HG03280 (cell line): Measurements from ENCODE around the gene C1orf159.

Experiments used
- ATAC-seq: cut with Tn5 transposase; IDR thresholded peaks from one replicate; pipeline ENCODE4 v1.9.1; 2021; ENCODE audit warnings: mild to moderate bottlenecking, moderate library complexity; ENCODE audit not compliant: unreplicated experiment

C1orf159 gene

DNA sequence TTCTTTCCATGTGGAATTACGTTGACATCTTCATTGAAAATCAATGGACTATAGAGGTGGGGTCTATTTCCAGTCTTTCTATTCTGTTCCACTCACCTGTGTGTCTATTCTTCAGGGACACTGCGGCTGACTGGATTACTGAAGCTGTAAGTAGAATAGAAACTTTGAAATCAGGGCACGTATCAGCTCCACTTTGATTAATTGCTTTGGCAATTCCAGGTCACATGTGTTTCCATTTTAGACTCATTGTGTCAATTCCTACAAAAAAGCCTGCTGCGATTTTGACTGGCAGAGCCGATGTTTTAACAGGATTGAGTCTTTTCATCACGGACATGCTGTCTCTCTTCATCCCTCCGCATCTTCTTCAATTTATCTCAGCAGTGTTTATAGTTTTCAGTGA, 20.9 kb downstream of the C1orf159 start:
- no peak for ATAC-seq

DNA sequence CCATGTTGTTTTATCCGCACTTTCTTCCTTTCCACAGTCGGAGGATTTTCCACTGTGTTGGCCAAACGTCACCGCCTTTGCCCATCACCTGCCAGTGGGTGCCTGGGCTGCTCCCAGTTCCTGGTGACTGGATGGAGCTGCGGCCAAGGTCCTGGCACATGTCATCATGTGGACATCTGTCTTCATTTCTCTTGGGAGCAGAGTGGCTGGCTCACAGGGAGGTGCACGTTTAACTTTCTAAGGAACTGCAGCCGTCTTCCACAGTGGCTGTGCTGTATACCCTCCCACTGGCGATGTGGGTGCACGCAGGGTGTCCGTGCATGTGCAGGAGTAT, 22.3 kb downstream of the C1orf159 start:
- no peak for ATAC-seq

GRCh38 chr1:1092894-1093609, 22.8 kb downstream of the C1orf159 start:
- no peak for ATAC-seq

DNA sequence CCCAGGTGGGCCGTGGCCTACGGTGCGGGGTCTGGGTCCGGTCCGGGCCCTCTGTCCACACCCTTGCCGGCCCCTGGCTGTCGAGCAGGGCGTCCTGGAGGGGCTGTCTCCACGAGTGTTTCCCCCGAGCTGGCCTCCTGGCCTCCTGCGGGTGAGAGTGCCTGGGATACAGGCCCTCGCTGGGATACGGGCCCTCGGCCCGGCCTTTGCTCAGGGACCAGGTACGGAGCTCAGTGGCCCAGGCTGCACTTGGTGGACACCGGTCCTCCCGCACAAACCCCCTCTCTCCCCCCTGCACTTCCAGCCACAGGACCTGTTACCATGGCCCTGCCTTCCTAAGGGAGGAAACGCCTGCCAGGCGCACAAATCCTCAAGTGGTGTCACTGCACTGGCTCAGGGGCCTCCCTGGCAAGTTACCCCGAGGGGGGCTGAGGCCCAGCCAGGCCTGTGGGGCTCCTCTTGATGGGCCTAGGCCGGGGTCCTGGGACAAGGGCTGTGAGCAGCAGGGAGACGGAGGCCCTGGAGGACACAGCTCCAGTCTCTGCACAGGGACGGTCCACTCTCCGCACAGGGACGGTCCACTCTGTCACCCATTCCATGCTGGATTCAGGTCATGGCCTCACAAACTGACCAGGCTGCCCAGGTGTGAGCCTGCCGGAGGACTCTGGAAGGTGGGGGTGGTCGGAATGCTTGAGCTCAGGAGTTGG, 23.6 kb downstream of the C1orf159 start:
- ATAC-seq, result no peak

DNA sequence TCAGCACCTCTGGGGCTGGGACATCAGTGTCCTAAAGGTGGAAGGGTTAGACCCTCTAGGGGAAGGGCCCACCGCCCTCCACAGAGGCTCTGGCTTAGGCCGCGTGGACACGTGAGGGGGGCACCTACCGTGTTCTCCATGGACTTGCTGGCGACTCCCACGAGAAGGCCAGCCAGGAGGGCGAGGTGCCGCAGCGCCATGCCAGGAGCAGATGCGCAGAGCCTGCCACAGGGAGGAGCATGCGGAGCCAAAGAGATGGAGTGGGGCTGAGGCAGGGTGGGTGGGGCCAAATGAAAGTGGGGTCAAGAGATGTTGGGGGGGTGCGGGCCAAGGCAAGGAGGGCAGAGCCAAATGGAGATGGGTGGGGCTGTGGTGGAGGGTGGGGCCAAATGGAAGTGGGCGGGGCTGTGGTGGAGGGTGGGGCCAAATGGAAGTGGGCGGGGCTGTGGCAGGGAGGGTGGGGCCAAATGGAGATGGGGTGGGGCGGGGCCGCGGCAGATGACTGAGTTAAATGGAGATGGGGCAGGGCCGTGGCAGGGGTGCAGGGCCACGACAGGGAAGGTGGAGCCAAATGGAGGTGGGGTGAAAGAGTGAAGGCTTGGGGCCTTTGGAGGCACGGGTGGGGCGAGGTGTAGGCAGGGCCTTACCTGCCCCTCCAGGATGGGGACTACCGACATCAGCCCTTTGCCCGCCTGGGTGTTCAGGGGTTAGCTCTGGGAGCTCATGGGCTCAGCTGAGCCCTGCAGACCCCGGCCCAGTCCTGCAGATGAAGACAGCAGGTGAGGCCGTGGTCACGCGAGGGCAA, 24.3 kb downstream of the C1orf159 start:
- no peak for ATAC-seq

- no peak for ATAC-seq
Measured at GRCh38 chr1:1090424-1091343, 25.2 kb downstream of the C1orf159 start.

- no peak for ATAC-seq
Measured at GRCh38 chr1:1089731-1090423, 26.0 kb downstream of the C1orf159 start.

DNA sequence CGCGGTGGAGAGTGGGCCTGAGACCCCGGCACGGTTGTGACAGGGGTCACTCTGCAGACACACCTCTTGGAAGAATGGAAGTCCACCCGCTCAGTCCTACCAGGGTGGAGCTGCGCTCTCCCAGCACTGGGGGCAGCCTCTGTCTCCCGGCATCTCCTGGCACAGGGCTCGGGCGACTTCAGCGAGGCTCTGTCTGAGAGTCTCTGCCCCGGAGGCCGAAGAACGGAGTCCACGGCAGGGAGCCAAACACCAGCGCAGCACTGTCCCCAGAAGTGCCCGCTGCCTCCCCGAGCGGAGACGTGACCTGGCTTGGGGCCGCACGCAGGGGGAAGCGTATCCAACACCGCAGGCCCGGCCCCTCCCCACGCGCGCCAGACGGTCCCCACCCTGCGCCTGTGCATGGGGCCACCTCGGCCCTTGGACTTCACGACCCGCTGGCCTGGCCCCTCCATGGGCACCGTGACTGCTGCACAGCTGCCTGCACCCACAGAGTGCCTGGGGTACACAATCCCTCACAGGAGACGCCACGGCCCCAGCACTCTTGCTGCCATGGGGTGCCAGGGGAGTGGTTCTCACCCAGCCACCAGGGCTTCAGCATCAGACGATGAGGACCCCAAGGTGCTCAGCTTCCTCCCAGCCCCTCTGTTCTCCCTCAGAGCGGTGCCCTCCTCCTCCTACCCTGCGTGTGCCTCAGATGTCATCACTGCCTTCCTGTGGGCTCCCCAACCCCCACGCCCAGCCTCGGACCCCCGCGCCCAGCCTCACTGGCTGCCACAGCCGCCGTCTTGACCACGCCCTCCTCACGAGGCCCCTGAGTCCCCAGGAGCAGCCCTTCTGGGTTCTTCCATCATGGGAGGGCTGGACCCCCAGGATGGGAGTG, 26.8 kb downstream of the C1orf159 start:
- ATAC-seq, result no peak

DNA sequence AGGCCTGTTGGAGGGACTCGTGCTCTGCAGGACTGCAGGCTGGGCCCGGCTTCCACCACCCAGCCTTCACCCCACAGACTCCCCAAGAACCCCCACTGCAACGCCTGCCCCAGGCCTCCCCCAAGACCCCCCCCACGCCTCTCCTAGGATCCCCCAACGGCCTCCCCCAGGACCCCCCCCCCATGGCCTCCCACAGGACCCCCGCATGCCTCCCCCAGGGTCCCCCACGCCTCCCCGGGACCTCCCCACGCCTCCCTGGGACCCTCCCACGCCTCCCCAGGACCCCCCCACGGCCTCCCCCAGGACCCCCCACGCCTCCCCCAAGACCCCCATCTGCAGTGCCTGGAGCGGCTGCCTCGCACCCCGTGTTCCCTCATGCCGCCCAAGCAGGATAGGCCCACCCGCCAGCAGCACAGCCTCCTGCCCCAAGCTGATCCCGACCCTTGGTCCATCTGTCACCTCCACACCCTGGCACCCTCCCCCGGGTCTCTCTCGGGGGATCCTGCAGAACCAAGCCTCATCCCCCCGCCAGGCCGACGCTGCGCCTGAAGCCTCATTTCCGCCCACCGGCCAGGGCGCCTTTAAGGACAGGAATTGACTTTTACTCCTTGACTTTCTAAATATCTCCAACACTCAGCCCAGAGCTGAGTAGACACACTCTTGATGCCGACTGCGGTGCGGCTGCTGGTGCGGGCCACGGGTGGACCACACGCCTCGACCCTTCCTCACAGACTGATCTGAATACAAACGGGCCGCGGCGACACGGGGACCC, 27.7 kb downstream of the C1orf159 start:
- no peak for ATAC-seq

GRCh38 chr1:1087351-1088028, 28.4 kb downstream of the C1orf159 start:
- no peak for ATAC-seq

GRCh38 chr1:1086911-1087341, 29.0 kb downstream of the C1orf159 start:
- ATAC-seq, result no peak

DNA sequence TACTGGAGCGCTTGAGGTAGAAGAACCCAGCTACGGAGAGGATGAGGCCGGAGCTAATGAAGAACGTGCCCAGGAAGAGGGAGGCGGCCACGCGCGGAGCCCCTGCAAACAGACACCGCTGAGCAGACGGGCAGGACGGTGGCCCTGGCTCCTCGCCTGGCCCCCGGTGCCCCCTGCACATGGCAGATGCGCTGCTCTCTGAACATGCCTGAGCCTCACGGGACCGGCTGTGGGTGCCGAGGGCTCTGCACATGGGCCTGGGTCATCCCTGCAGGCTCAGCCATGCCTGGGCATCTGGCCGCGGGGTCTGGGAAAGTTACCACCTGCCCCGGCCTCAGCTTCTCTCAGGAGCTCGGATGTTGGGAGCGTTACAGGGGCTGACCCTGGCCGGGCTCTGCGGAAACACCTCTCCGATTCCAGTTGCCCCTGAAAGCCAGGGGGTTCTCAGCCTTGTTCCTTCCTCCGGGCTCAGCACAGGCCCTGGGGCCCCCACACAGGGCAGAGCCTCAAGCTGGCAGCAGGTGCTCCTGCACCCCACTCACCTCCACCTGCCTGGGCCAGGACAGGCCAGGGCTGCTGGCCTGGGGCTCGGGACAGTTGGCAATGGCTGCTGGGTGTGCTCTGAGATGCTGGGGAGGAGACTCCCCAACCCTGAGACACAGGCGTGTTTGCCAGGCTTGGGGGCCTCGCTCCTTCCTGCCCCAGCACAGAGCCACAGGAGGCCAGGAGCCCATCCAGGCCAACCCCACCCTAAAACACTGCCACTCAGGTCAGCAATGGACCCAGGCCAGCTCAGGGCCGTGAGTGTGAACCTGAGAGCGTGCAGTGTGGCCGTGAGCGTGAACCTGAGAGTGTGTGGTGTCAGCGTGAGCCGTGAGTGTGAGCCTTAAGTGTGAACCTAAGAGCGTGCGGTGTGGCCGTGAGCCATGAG, 29.7 kb downstream of the C1orf159 start:
- ATAC-seq, result no peak

GRCh38 chr1:1085171-1085841, 30.6 kb downstream of the C1orf159 start:
- no peak for ATAC-seq

- ATAC-seq, result no peak
Measured at GRCh38 chr1:1084372-1085170, 31.3 kb downstream of the C1orf159 start.
